HepG2 (cell line): ENCODE results near the gene ADIPOR2. TPM values are rescaled to one million over a fixed set of nuclear protein-coding genes. Genes with fewer than 3 reads are reported as not detected.

Source experiments
- ADNP ChIP-seq: sonication (generic); formaldehyde crosslinking; IDR thresholded peaks from 2 replicates; pipeline ENCODE4 v1.4.0; 2020; ENCODE audit warnings: missing genetic modification reagents
- ATF5 ChIP-seq: sonication (generic); formaldehyde crosslinking; IDR thresholded peaks from 2 replicates; pipeline ENCODE4 v1.4.0; 2020; ENCODE audit warnings: mild to moderate bottlenecking, low read depth, missing genetic modification reagents
- BORCS8-MEF2B ChIP-seq: sonication (generic); formaldehyde crosslinking; IDR thresholded peaks from 2 replicates; pipeline ENCODE4 v1.8.0; 2022; ENCODE audit warnings: mild to moderate bottlenecking, missing genetic modification reagents
- EP300 ChIP-seq, 3 experiments: sonication (generic) in 1 of 3; formaldehyde crosslinking in 1 of 3; IDR thresholded peaks; 2 replicates each; pipeline versions ENCODE4 v1.5.1 to v1.6.1; 2011 to 2020; ENCODE audit warnings: low read depth in 2 of 3, low read length in 2 of 3, borderline replicate concordance in 1 of 3, improper control_type of control experiment in 1 of 3, mild to moderate bottlenecking in 1 of 3, missing genetic modification reagents in 1 of 3, moderate library complexity in 1 of 3
- GTF3A ChIP-seq: sonication (generic); formaldehyde crosslinking; conservative IDR thresholded peaks from 2 replicates; pipeline ENCODE4 v1.4.0; 2020; ENCODE audit warnings: mild to moderate bottlenecking, missing genetic modification reagents
- HDAC1 ChIP-seq: sonication (generic); formaldehyde crosslinking; IDR thresholded peaks from 2 replicates; pipeline ENCODE4 v1.5.1; 2020; ENCODE audit warnings: mild to moderate bottlenecking, missing genetic modification reagents
- ISX ChIP-seq: sonication (generic); formaldehyde crosslinking; conservative IDR thresholded peaks from 2 replicates; pipeline ENCODE4 v1.5.0; 2020; ENCODE audit warnings: missing genetic modification reagents
- JUN ChIP-seq: sonication (generic); formaldehyde crosslinking; IDR thresholded peaks from 2 replicates; pipeline ENCODE4 v1.4.0; 2020; ENCODE audit warnings: mild to moderate bottlenecking, missing genetic modification reagents
- KDM1A ChIP-seq: IDR thresholded peaks from 2 replicates; pipeline ENCODE4 v1.6.1; 2016; ENCODE audit warnings: missing compliant biosample characterization
- NFE2 ChIP-seq: sonication (generic); formaldehyde crosslinking; IDR thresholded peaks from 2 replicates; pipeline ENCODE4 v1.4.0; 2020; ENCODE audit warnings: missing genetic modification reagents
- NR2C2 ChIP-seq: sonication (generic); formaldehyde crosslinking; IDR thresholded peaks from 2 replicates; pipeline ENCODE4 v1.4.0; 2020; ENCODE audit warnings: missing genetic modification reagents, mild to moderate bottlenecking, moderate library complexity, borderline replicate concordance
- POLR2AphosphoS5 ChIP-seq: IDR thresholded peaks from 2 replicates; pipeline ENCODE4 v1.6.1; 2012; ENCODE audit warnings: low read depth, low read length
- SP5 ChIP-seq: IDR thresholded peaks from 2 replicates; pipeline ENCODE4 v1.6.1; 2016; ENCODE audit warnings: low read depth, borderline replicate concordance
- TARDBP ChIP-seq: sonication (generic); formaldehyde crosslinking; IDR thresholded peaks from 2 replicates; pipeline ENCODE4 v1.8.0; 2022; ENCODE audit warnings: mild to moderate bottlenecking, missing genetic modification reagents
- TCF7L2 ChIP-seq: IDR thresholded peaks from 2 replicates; pipeline ENCODE4 v1.6.1; 2011; ENCODE audit warnings: mild to moderate bottlenecking, low read depth, low read length, moderate library complexity
- TFDP1 ChIP-seq: IDR thresholded peaks from 2 replicates; pipeline ENCODE4 v1.6.1; 2016; ENCODE audit warnings: missing compliant biosample characterization, missing genetic modification reagents, borderline replicate concordance
- THAP11 ChIP-seq: IDR thresholded peaks from 2 replicates; pipeline ENCODE4 v1.6.1; 2016; ENCODE audit warnings: missing biosample characterization, missing genetic modification reagents
- UBTF ChIP-seq: sonication (generic); formaldehyde crosslinking; IDR thresholded peaks from 2 replicates; pipeline ENCODE4 v1.4.0; 2020; ENCODE audit warnings: mild to moderate bottlenecking, missing genetic modification reagents
- ZBTB3 ChIP-seq: sonication (generic); formaldehyde crosslinking; IDR thresholded peaks from 2 replicates; pipeline ENCODE4 v1.4.0; 2020; ENCODE audit warnings: low read depth, mild to moderate bottlenecking, moderate library complexity, missing genetic modification reagents, borderline replicate concordance
- ZFX ChIP-seq: sonication (generic); formaldehyde crosslinking; IDR thresholded peaks from 2 replicates; pipeline ENCODE4 v1.4.0; 2020; ENCODE audit warnings: mild to moderate bottlenecking, low read depth, missing genetic modification reagents, moderate library complexity
- ZMYM3 ChIP-seq: sonication (generic); formaldehyde crosslinking; IDR thresholded peaks from 2 replicates; pipeline ENCODE4 v1.5.1; 2020; ENCODE audit warnings: mild to moderate bottlenecking, missing genetic modification reagents
- ZNF230 ChIP-seq: sonication (generic); formaldehyde crosslinking; IDR thresholded peaks from 2 replicates; pipeline ENCODE4 v1.4.0; 2020; ENCODE audit warnings: mild to moderate bottlenecking, missing genetic modification reagents
- ZNF414 ChIP-seq: sonication (generic); formaldehyde crosslinking; IDR thresholded peaks from 2 replicates; pipeline ENCODE4 v1.5.0; 2020; ENCODE audit warnings: missing genetic modification reagents
- ZNF788 ChIP-seq: sonication (generic); formaldehyde crosslinking; IDR thresholded peaks from 2 replicates; pipeline ENCODE4 v1.5.0; 2020; ENCODE audit warnings: mild to moderate bottlenecking, missing genetic modification reagents, borderline replicate concordance
- ZSCAN9 ChIP-seq: IDR thresholded peaks from 2 replicates; pipeline ENCODE4 v1.6.1; 2016; ENCODE audit warnings: borderline replicate concordance
- polyA plus RNA-seq, 8 experiments: library from polyadenylated mRNA; depleted of rRNA in 3 of 8; stranded (reverse) in 7 of 8; unstranded in 1 of 8; fragments of >200 nt; fragmentation: Illumina TruSeq in 4 of 8; extraction: Trizol in 4 of 8; gene quantifications; 2 replicates each; pipeline versions ENCODE4 v1.2.1 to v1.2.3, GENCODE V29; 2011 to 2016; ENCODE audit warnings: low read depth in 4 of 8, missing spikeins in 1 of 8, mixed read lengths in 1 of 8; ENCODE audit not compliant: insufficient read depth in 1 of 8
- total RNA-seq, 5 experiments: library from RNA; depleted of rRNA; stranded (reverse); fragments of >200 nt; fragmentation: Illumina TruSeq; extraction: Trizol; gene quantifications; 2 replicates each; pipeline ENCODE4 v1.2.3, GENCODE V29; 2016; ENCODE audit warnings: low read depth in 1 of 5

Gene ADIPOR2
- total and polyA plus RNA-seq, 2 of the 13 experiments (the other 11 are each of a cell fraction or from before 2014, with no cell fraction given): 35.2 to 52.2 TPM

- TF ChIP-seq TFDP1 (CRISPR knock-in tag) (peak; percentile 65; the same call in 1 of the 2 replicates), BORCS8-MEF2B (CRISPR knock-in tag) (peak; percentile 72), KDM1A (CRISPR knock-in tag) (peak; percentile 76; the same call in 1 of the 2 replicates), NFE2 (no peak), ZNF788 (CRISPR knock-in tag) (no peak), ZNF230 (CRISPR knock-in tag) (0 out of 2 replicates have a peak, but pooled peaks have one; percentile 61), ISX (CRISPR knock-in tag) (0 out of 2 replicates have a peak, but pooled peaks have one; percentile 47), NR2C2 (peak; percentile 48), EP300 (IDR thresholded peaks at IDR 0.05; ENCODE audit: low read depth in 2 of 2, low read length in 2 of 2) (no peak), EP300 (CRISPR knock-in tag; IDR thresholded peaks at IDR 0.05; ENCODE audit: borderline replicate concordance) (no peak), ZFX (CRISPR knock-in tag) (peak; percentile 69), UBTF (CRISPR knock-in tag) (peak; percentile 48; the same call in 1 of the 2 replicates), ATF5 (CRISPR knock-in tag) (0 out of 2 replicates have a peak, but pooled peaks have one; percentile 60), JUN (0 out of 2 replicates have a peak, but pooled peaks have one; percentile 27), ZMYM3 (peak; percentile 90), ZBTB3 (0 out of 2 replicates have a peak, but pooled peaks have one; percentile 70), ADNP (CRISPR knock-in tag) (peak; percentile 81), ZNF414 (CRISPR knock-in tag) (0 out of 2 replicates have a peak, but pooled peaks have one; percentile 30), ZSCAN9 (CRISPR knock-in tag) (peak; percentile 24; the same call in 1 of the 2 replicates), POLR2AphosphoS5 (no peak), SP5 (CRISPR knock-in tag) (peak; percentile 75; the same call in 1 of the 2 replicates), TARDBP (peak; percentile 78), HDAC1 (CRISPR knock-in tag) (peak; percentile 41), TCF7L2 (no peak), THAP11 (CRISPR knock-in tag) (peak; percentile 67), GTF3A (CRISPR knock-in tag) (peak; percentile 88)
Measured at GRCh38 chr12:1795785-1796514, 105.1 kb downstream of the ADIPOR2 start (continued).
